BLaER1 treated with 17β-estradiol and CSF1 and Interleukin-3, amounts not matched to agents 10 nM and 100 nM (cell line): ENCODE results near the gene MYADML2.

Source experiments
- H3K27ac ChIP-seq, 11 experiments: shearing (Covaris generic); formaldehyde crosslinking; 2 replicates each; pipeline ENCODE4 v1.8.1; 2022
- H3K27me3 ChIP-seq, 11 experiments: shearing (Covaris generic); formaldehyde crosslinking; 2 replicates each; pipeline ENCODE4 v1.8.1; 2022
- H3K36me3 ChIP-seq, 11 experiments: shearing (Covaris generic); formaldehyde crosslinking; 2 replicates each; pipeline ENCODE4 v1.8.1; 2022
- H3K4me1 ChIP-seq, 10 experiments: shearing (Covaris generic); formaldehyde crosslinking; 2 replicates each; pipeline ENCODE4 v1.8.1; 2022
- H3K4me2 ChIP-seq, 11 experiments: shearing (Covaris generic); formaldehyde crosslinking; 2 replicates each; pipeline ENCODE4 v1.8.1; 2022
- H3K4me3 ChIP-seq, 10 experiments: shearing (Covaris generic); formaldehyde crosslinking; 2 replicates each; pipeline ENCODE4 v1.8.1; 2022
- H3K9ac ChIP-seq, 11 experiments: shearing (Covaris generic); formaldehyde crosslinking; 2 replicates each; pipeline ENCODE4 v1.8.1; 2022
- H3K9me3 ChIP-seq, 11 experiments: shearing (Covaris generic); formaldehyde crosslinking; replicated peaks in 1 of 11; 2 replicates each; pipeline ENCODE4 v1.8.1; 2022
- H4K20me1 ChIP-seq, 11 experiments: shearing (Covaris generic); formaldehyde crosslinking; 2 replicates each; pipeline ENCODE4 v1.8.1; 2022
- Cebpa-rat ChIP-seq, 11 experiments: shearing (Covaris generic); IDR thresholded peaks; 2 replicates each; pipeline ENCODE4 v1.8.1; 2022

The MYADML2 gene

DNA sequence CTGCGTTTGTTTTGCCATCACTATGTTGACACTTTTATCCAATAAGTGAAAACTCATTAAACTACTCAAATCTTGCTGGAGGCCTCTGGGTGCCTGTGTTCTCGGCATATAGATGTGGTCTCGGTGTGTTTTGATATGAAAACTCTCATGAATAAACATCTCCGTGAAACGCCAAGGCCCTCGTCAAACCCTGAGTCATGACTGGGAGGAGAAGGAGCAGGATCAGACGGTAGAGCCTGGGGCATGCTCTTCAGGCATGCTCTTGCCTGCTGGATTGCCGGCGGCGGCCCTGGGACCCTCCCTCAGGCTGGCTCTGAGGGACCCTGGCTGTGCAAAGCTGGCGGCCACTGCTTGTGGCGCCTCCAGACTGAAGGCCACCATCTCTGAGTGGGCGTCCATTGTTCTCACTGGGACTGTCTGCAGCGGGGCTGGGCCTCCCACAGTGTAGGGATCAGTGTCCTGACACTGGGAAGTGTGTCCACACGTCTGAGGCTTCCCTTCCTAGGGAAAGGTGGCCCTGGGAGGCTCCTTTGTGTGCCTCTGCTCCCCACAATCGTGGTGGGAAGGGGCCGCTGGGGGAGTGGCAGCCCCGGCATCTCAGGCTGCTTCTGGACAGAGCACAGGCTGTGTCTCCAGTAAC is 46.7 kb downstream of the MYADML2 start:
- Histone ChIP-seq H3K27me3 (peaks cover 40 to 52% (median 47%) of the 10 kb centered on the region in 11 experiments), H3K4me3 (no peak overlapping the region), H3K9me3 (no peaks in the 10 kb centered on the region), H3K27ac (no peak overlapping the region), H4K20me1 (peaks cover 23 to 85% (median 78%) of the 10 kb centered on the region in 11 experiments; a peak in 21 of 22 replicates), H3K9ac (no peak overlapping the region), H3K36me3 (peaks cover 62 to 88% (median 77%) of the 10 kb centered on the region in 11 experiments), H3K4me2 (no peak overlapping the region), H3K4me1 (peaks cover 13 to 30% (median 24%) of the 10 kb centered on the region in 10 experiments; a peak in 19 of 20 replicates)
- no peak for TF ChIP-seq Cebpa-rat (IDR thresholded peaks at IDR 0.05)

DNA sequence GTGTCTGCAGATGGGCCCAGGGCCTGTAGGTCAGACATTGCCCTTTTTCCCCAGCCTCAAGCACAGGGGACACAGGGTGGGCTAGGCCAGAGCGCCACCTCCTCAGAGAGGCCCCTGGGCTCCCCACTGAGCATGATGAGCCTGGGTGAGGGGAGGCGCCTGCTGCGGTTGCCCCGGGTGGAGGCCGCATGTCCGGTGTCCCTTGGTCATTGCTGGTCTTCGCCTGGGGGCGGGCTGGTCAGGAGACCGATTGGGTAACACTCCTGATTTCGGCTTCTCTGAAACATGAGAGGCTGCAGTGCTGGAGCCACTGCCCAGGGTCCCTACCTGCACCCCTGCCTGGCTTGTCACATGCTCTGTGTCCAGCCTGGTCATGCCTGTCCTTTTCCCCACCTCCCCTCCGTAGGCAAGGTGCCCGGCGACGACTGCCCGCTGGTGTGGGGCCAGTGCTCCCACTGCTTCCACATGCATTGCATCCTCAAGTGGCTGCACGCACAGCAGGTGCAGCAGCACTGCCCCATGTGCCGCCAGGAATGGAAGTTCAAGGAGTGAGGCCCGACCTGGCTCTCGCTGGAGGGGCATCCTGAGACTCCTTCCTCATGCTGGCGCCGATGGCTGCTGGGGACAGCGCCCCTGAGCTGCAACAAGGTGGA is 47.4 kb downstream of the MYADML2 start:
- H4K20me1 ChIP-seq = peaks cover 23 to 82% (median 71%) of the 10 kb centered on the region in 11 experiments; a peak in 21 of 22 replicates
- no peak overlapping the region for H3K4me2 ChIP-seq
- peaks cover 68 to 89% (median 82%) of the 10 kb centered on the region in 11 experiments for H3K36me3 ChIP-seq
- H3K27me3 ChIP-seq = peaks cover 40 to 52% (median 47%) of the 10 kb centered on the region in 11 experiments
- no peak overlapping the region for H3K27ac ChIP-seq
- no peak overlapping the region for H3K4me3 ChIP-seq
- peaks cover 7 to 24% (median 18%) of the 10 kb centered on the region in 10 experiments; a peak in 18 of 20 replicates for H3K4me1 ChIP-seq
- H3K9ac ChIP-seq = no peak overlapping the region
- no peak for TF ChIP-seq Cebpa-rat (IDR thresholded peaks at IDR 0.05)
- H3K9me3 ChIP-seq = no peaks in the 10 kb centered on the region

DNA sequence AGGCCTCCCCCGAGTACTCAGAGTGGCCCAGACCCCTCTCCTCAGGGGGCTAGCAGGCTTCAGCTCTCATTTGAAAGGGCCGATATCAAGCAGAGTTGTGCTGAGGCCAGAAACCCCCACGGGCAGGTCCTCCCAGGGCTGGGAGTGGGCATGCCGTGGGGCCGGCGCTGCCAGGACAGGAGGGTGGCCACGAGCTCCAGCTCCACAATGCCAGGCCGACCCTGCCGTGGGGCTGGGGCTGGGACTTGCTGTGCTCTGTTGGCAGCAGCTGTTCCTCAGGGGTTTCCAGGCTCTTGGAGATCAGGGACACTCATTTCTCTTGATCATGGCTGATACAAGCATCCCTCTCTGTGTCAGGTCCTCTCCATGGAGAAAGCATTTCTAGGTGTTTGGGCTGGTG is 48.1 kb downstream of the MYADML2 start:
- H3K4me2 ChIP-seq = no peak overlapping the region
- no peak overlapping the region for H3K27ac ChIP-seq
- no peaks in the 10 kb centered on the region for H3K9me3 ChIP-seq
- H3K4me3 ChIP-seq = no peak overlapping the region
- peaks cover 8 to 27% (median 20%) of the 10 kb centered on the region in 10 experiments for H3K4me1 ChIP-seq
- peak overlapping the region in 2 of 11 experiments; percentile 24 to 36; a peak in 2 of 22 replicates for H3K9ac ChIP-seq
- peaks cover 68 to 88% (median 81%) of the 10 kb centered on the region in 11 experiments for H3K36me3 ChIP-seq
- no peak for TF ChIP-seq Cebpa-rat (IDR thresholded peaks at IDR 0.05)
- peaks cover 37 to 46% (median 40%) of the 10 kb centered on the region in 11 experiments for H3K27me3 ChIP-seq
- peaks cover 23 to 82% (median 68%) of the 10 kb centered on the region in 11 experiments; a peak in 21 of 22 replicates for H4K20me1 ChIP-seq

DNA sequence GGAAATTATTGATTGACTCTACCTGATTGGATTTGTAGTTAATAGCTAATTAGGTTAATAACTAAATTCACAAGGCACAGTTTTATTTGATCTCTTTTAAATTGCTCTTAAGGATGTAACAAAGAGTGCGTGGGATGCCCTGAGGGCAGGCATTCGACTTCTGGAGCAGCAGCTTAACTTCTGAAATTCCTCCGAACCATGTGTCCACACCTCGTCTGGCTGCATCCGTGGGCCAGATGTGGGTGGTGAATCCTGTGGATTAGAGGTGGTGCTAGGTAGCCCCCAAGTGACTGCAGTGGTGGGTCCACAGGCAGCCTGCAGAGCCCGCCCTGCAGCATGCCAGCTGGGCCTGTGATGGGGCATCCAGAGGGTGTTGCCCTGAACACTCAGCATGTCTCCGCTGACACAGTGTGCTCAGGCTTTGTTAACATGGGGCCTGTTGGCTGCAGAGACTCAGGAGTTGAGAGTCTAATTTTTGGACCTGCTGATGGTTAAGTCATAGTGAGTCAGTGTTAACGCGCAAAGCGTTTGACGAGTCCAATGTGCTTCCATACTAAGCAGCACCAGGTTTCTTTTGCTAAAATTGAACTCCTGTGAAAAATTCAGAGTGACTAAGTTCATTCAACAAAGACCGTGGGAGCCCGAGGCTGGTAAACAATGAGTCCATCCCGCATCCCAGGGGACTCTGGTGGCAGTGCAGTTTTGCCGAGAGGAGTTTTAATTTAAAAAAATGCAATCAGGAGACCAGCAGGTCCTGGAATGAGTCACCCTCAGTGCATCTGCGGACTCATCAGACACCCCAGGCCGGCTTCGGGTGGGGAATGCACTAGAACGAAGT is 48.8 kb downstream of the MYADML2 start:
- peaks cover 66 to 87% (median 74%) of the 10 kb centered on the region in 11 experiments for H3K36me3 ChIP-seq
- no peak for TF ChIP-seq Cebpa-rat (IDR thresholded peaks at IDR 0.05)
- peaks cover 31 to 40% (median 34%) of the 10 kb centered on the region in 11 experiments for H3K27me3 ChIP-seq
- peak overlapping the region in 4 of 11 experiments; percentile 21 to 36 (median 26); a peak in 4 of 22 replicates for H3K9ac ChIP-seq
- H3K4me3 ChIP-seq = no peak overlapping the region
- H3K4me1 ChIP-seq = peaks cover 15 to 33% (median 27%) of the 10 kb centered on the region in 10 experiments
- no peak overlapping the region for H3K27ac ChIP-seq
- no peaks in the 10 kb centered on the region for H3K9me3 ChIP-seq
- no peak overlapping the region for H3K4me2 ChIP-seq
- peaks cover 23 to 78% (median 63%) of the 10 kb centered on the region in 11 experiments; a peak in 21 of 22 replicates for H4K20me1 ChIP-seq

DNA sequence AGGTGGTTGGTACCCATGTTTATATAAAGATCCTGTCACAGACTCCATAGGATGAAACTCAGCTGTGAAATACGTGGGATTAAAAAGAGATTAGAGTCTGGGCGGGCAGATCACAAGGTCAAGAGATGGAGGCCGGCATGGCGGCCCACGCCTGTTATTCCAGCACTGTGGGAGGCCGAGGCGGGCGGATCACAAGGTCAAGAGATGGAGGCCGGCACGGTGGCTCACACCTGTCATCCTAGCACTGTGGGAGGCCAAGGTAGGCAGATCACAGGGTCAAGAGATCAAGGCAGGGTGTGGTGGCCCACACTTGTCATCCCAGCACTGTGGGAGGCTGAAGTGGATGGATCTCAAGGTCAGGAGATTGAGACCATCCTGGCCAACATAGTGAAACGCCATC is 51.6 kb downstream of the MYADML2 start:
- H3K27ac ChIP-seq = no peak overlapping the region
- H3K4me1 ChIP-seq = peaks cover 24 to 36% (median 28%) of the 10 kb centered on the region in 10 experiments
- no peaks in the 10 kb centered on the region for H3K9me3 ChIP-seq
- H3K4me2 ChIP-seq = no peak overlapping the region
- H3K9ac ChIP-seq = no peak overlapping the region
- H3K27me3 ChIP-seq = peaks cover 2 to 12% (median 5%) of the 10 kb centered on the region in 11 experiments; a peak in 21 of 22 replicates
- H3K4me3 ChIP-seq = no peak overlapping the region
- peaks cover 63 to 72% (median 65%) of the 10 kb centered on the region in 11 experiments for H3K36me3 ChIP-seq
- H4K20me1 ChIP-seq = peaks cover 19 to 54% (median 39%) of the 10 kb centered on the region in 11 experiments; a peak in 21 of 22 replicates
- no peak for TF ChIP-seq Cebpa-rat (IDR thresholded peaks at IDR 0.05)

DNA sequence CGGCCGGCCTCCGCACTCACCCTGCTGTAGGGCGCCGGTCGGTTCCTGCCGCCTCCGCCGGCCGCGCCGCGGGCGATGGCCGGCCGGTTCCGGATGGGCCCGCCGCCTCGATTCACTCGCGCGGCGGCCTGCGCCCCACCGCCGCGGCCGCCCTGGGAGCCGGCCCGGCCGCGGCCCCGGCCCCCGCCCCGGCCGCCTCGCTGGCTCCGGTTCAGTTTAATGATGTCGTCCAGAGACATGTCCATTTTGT is 55.8 kb downstream of the MYADML2 start:
- Histone ChIP-seq H4K20me1 (peaks cover 0 to 70% (median 46%) of the 10 kb centered on the region in 11 experiments; a peak in 21 of 22 replicates), H3K4me3 (peak overlapping the region; percentile 70 to 99 (median 94)), H3K4me1 (peaks cover 42 to 63% (median 50%) of the 10 kb centered on the region in 10 experiments), H3K4me2 (no peak overlapping the region; a peak in 2 of 22 replicates), H3K36me3 (peaks cover 62 to 72% (median 65%) of the 10 kb centered on the region in 11 experiments), H3K9me3 (no peaks in the 10 kb centered on the region), H3K9ac (peak overlapping the region; percentile 91 to 99 (median 97)), H3K27ac (peak overlapping the region; percentile 84 to 98 (median 95)), H3K27me3 (no peaks in the 10 kb centered on the region)
- TF ChIP-seq Cebpa-rat (IDR thresholded peaks at IDR 0.05) = no peak

DNA sequence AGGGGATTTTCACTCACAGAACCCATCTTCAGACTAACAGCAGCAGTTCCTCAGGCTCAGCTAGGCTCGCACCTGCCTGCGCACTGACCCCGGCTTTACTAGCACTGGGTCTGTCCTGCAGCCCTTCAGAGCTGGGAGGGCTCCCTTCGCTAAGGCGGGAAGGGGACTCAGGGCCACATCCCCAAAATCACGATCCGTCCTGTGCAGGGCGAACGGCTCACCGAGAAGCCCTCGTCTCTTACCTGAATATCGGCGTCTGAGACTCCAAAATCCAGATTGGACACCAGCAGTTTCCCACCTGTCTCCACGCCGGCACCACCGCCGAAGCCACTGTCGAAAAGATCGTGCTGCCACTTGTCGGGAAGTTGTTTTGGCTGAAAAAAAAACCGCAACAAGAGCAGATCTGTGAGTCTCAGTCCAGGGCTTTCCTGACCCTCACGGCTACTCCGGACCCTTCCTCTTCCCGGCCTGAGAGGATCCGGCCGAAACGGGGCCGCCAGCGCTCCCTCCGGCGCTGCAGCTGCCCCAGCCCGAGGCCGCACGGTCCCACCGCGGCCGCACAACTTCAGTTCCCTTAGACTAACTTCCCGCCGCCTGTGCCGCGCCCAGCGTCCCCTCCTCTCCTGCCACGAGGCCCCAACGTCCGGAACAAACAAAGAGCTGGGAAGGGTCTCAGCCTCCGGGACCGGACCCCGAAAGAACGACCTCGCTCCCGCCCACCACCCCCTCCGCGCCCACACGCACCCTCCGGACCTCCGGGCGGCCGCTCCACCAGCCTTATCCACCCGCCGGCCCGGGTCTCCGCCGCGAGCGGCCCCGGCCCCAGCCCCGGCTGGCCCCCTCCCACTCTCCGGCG is 56.4 kb downstream of the MYADML2 start:
- Histone ChIP-seq H3K4me3 (peak overlapping the region; percentile 70 to 99 (median 94)), H3K4me1 (peaks cover 42 to 69% (median 52%) of the 10 kb centered on the region in 10 experiments), H3K36me3 (peaks cover 63 to 72% (median 65%) of the 10 kb centered on the region in 11 experiments), H4K20me1 (peaks cover 4 to 75% (median 51%) of the 10 kb centered on the region in 11 experiments; a peak in 21 of 22 replicates), H3K9me3 (no peaks in the 10 kb centered on the region), H3K9ac (peak overlapping the region; percentile 91 to 99 (median 97)), H3K27ac (peak overlapping the region; percentile 84 to 98 (median 95)), H3K4me2 (peak overlapping the region; percentile 90 to 100 (median 95)), H3K27me3 (no peaks in the 10 kb centered on the region)
- no peak for TF ChIP-seq Cebpa-rat (IDR thresholded peaks at IDR 0.05)
